Activated CD8-positive, alpha-beta T cell treated with anti-CD3 and anti-CD28 coated beads for 36 hours (primary cell): Measurements from ENCODE around the gene LYSMD1. TPM values are rescaled to one million over a fixed set of nuclear protein-coding genes. Genes with fewer than 3 reads are reported as not detected.

Experiments
- ATAC-seq: fragments of 200-7000 bp; cut with Tn5 transposase; one replicate; pipeline ENCODE4 v1.10.0; 2021; ENCODE audit warnings: mild to moderate bottlenecking, moderate library complexity
- CTCF ChIA-PET: fragments of 350-600 bp; sonication (Branson Sonifier 250); formaldehyde crosslinking; loops from one replicate; lab custom pipeline; 2021; ENCODE audit warnings: antibody characterized with exemption; lab: Charles Lee
- POLR2A ChIA-PET: fragments of 350-600 bp; sonication (Branson Sonifier 250); formaldehyde crosslinking; loops from one replicate; lab custom pipeline; 2021; ENCODE audit warnings: antibody characterized with exemption; lab: Charles Lee
- DNase-seq: peaks from one replicate; pipeline ENCODE4 v3.0.0-alpha.2; 2020
- H3K27ac Mint-ChIP-seq: one replicate; pipeline ENCODE4 v1.8.0; 2021; ENCODE audit warnings: mild to moderate bottlenecking, mixed read lengths
- H3K27me3 Mint-ChIP-seq: one replicate; pipeline ENCODE4 v1.8.0; 2021; ENCODE audit warnings: mixed read lengths
- H3K36me3 Mint-ChIP-seq: one replicate; pipeline ENCODE4 v1.8.0; 2021; ENCODE audit warnings: low read depth, mixed read lengths
- H3K4me1 Mint-ChIP-seq: one replicate; pipeline ENCODE4 v1.8.0; 2021; ENCODE audit warnings: low read depth, mixed read lengths
- H3K4me3 Mint-ChIP-seq: one replicate; pipeline ENCODE4 v1.8.0; 2021; ENCODE audit warnings: mild to moderate bottlenecking, moderate library complexity, mixed read lengths
- H3K9me3 Mint-ChIP-seq: one replicate; pipeline ENCODE4 v1.8.0; 2021; ENCODE audit warnings: mixed read lengths
- CTCF ChIP-seq: fragments of 200-600 bp; IDR thresholded peaks from one replicate; pipeline ENCODE4 v1.8.0; 2022; ENCODE audit warnings: antibody characterized with exemption, mild to moderate bottlenecking
- intact Hi-C: fragments of 100-400 bp; cut with micrococcal nuclease; formaldehyde crosslinking; loops from one replicate; pipeline ENCODE4 v1.10.0; 2022
- total RNA-seq, 2 experiments: library from RNA; stranded (reverse); gene quantifications; one replicate each; pipeline ENCODE4 v1.2.3, GENCODE V29; 2021

The LYSMD1 gene
- total RNA-seq, 2 experiments from 2014 or later: 4.5 TPM

- peaks cover 20% of the 10 kb centered on the region for H3K4me1 Mint-ChIP-seq
- H3K36me3 Mint-ChIP-seq: peaks cover 28% of the 10 kb centered on the region
- intact Hi-C loops: no loop called here
- DNase-seq (no peak), ATAC-seq (no peak)
- no peak for TF ChIP-seq CTCF
- H3K27me3 Mint-ChIP-seq: no peaks in the 10 kb centered on the region
- no peaks in the 10 kb centered on the region for H3K9me3 Mint-ChIP-seq
- POLR2A ChIA-PET: interaction anchor here (1.0 kb wide), 2 partner anchors 18 to 21 kb away, joined by 3 read pairs; no protein-coding TSS in a partner anchor
- no peak overlapping the region for H3K27ac Mint-ChIP-seq
- CTCF ChIA-PET: interaction anchor here (2.1 kb wide), 1 partner anchor 65 kb away, joined by 7 read pairs; no protein-coding TSS in a partner anchor
- no peak overlapping the region for H3K4me3 Mint-ChIP-seq
Measured at GRCh38 chr1:151187205-151187604, 21.5 kb upstream of the LYSMD1 start.

- Mint-ChIP-seq H3K36me3 (peaks cover 39% of the 10 kb centered on the region), H3K27ac (peak overlapping the region; percentile 40), H3K4me1 (peaks cover 13% of the 10 kb centered on the region), H3K9me3 (no peaks in the 10 kb centered on the region), H3K4me3 (no peak overlapping the region), H3K27me3 (no peaks in the 10 kb centered on the region)
- intact Hi-C loops: no loop called here
- ChIA-PET CTCF (interaction anchor here (1.8 kb wide), 1 partner anchor 85 kb away, joined by 8 read pairs; no protein-coding TSS in a partner anchor), POLR2A (interaction anchor here (0.9 kb wide), 1 partner anchor 15 kb away, joined by 3 read pairs; no protein-coding TSS in a partner anchor)
- DNase-seq: no peak
- no peak for ATAC-seq
- no peak for TF ChIP-seq CTCF
Measured at GRCh38 chr1:151184211-151184610, 18.5 kb upstream of the LYSMD1 start.

- no peaks in the 10 kb centered on the region for H3K9me3 Mint-ChIP-seq
- ATAC-seq (no peak), DNase-seq (no peak)
- no peaks in the 10 kb centered on the region for H3K4me1 Mint-ChIP-seq
- ChIA-PET POLR2A (interaction anchor here (0.6 to 0.9 kb wide), 2 partner anchors 11 to 63 kb away, joined by 3 read pairs; no protein-coding TSS in a partner anchor), CTCF (interaction anchor here (0.7 to 2.3 kb wide), 8 partner anchors 12 to 77 kb away, joined by 3 to 8 read pairs (median 4); partner anchors contain the start of genes TNFAIP8L2 and VPS72)
- H3K27ac Mint-ChIP-seq: peak overlapping the region; percentile 70
- H3K27me3 Mint-ChIP-seq: no peaks in the 10 kb centered on the region
- TF ChIP-seq CTCF: no peak
- intact Hi-C loops: no loop called here
- peaks cover 25% of the 10 kb centered on the region for H3K36me3 Mint-ChIP-seq
- no peak overlapping the region for H3K4me3 Mint-ChIP-seq
Measured at GRCh38 chr1:151176514-151177045, 10.9 kb upstream of the LYSMD1 start.

- intact Hi-C loops: no loop called here
- peak; percentile 80 for ATAC-seq
- H3K27ac Mint-ChIP-seq: peak within 1 kb of the TSS; percentile 70
- no peaks in the 10 kb centered on the region for H3K27me3 Mint-ChIP-seq
- no peak for DNase-seq
- H3K4me3 Mint-ChIP-seq: no peak within 1 kb of the TSS
- CTCF ChIA-PET: interaction anchor here (0.9 to 2.3 kb wide), 6 partner anchors 13 to 77 kb away, joined by 3 to 8 read pairs (median 4); partner anchors contain the start of gene VPS72
- POLR2A ChIA-PET: interaction anchor here (0.9 to 1.7 kb wide), 2 partner anchors 12 to 14 kb away, joined by 3 to 7 read pairs; partner anchors contain the start of gene VPS72
- no peaks in the 10 kb centered on the region for H3K9me3 Mint-ChIP-seq
- no peaks in the 10 kb centered on the region for H3K4me1 Mint-ChIP-seq
- peak; percentile 63 for TF ChIP-seq CTCF
- H3K36me3 Mint-ChIP-seq: peaks cover 21% of the 10 kb centered on the region
Measured at GRCh38 chr1:151175863-151176262, 10.2 kb upstream of the LYSMD1 start, which contains the start of gene TMOD4. Gene TMOD4 (minus strand): TSS chr1:151175981. CDS start chr1:151174875, 1,106 bp downstream.
